ENCODE results near the gene MYOG.

- TF ChIP-seq, protein P1, sequence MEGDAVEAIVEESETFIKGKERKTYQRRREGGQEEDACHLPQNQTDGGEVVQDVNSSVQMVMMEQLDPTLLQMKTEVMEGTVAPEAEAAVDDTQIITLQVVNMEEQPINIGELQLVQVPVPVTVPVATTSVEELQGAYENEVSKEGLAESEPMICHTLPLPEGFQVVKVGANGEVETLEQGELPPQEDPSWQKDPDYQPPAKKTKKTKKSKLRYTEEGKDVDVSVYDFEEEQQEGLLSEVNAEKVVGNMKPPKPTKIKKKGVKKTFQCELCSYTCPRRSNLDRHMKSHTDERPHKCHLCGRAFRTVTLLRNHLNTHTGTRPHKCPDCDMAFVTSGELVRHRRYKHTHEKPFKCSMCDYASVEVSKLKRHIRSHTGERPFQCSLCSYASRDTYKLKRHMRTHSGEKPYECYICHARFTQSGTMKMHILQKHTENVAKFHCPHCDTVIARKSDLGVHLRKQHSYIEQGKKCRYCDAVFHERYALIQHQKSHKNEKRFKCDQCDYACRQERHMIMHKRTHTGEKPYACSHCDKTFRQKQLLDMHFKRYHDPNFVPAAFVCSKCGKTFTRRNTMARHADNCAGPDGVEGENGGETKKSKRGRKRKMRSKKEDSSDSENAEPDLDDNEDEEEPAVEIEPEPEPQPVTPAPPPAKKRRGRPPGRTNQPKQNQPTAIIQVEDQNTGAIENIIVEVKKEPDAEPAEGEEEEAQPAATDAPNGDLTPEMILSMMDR (IDR thresholded peaks at IDR 0.05), result no peak
- no peak for TF ChIP-seq POLR2A (IDR thresholded peaks at IDR 0.05)
Measured at GRCh38 chr1:203095061-203095690, 9.4 kb upstream of the MYOG start.

All from suprapubic skin (tissue), 3 donors.